Neural progenitor cell (in vitro differentiated cells): ENCODE measurements around the gene ZFAND2B.

Source experiments
- EZH2 ChIP-seq: fragments of 200-600 bp; sonication (generic); IDR thresholded peaks from 2 replicates; pipeline ENCODE4 v1.6.1; 2017; ENCODE audit warnings: antibody characterized with exemption, mild to moderate bottlenecking, moderate library complexity
- EZH2phosphoT487 ChIP-seq: fragments of 200-600 bp; sonication (generic); IDR thresholded peaks from 2 replicates; pipeline ENCODE4 v1.6.1; 2017; ENCODE audit warnings: antibody characterized with exemption
- TF ChIP-seq, protein P1 (sequence below): fragments of 200-600 bp; sonication (generic); IDR thresholded peaks from 2 replicates; pipeline ENCODE4 v1.5.1; 2017; ENCODE audit warnings: antibody characterized with exemption, mild to moderate bottlenecking

- TF ChIP-seq EZH2 (no peak), EZH2phosphoT487 (no peak)
- TF ChIP-seq, protein P1, sequence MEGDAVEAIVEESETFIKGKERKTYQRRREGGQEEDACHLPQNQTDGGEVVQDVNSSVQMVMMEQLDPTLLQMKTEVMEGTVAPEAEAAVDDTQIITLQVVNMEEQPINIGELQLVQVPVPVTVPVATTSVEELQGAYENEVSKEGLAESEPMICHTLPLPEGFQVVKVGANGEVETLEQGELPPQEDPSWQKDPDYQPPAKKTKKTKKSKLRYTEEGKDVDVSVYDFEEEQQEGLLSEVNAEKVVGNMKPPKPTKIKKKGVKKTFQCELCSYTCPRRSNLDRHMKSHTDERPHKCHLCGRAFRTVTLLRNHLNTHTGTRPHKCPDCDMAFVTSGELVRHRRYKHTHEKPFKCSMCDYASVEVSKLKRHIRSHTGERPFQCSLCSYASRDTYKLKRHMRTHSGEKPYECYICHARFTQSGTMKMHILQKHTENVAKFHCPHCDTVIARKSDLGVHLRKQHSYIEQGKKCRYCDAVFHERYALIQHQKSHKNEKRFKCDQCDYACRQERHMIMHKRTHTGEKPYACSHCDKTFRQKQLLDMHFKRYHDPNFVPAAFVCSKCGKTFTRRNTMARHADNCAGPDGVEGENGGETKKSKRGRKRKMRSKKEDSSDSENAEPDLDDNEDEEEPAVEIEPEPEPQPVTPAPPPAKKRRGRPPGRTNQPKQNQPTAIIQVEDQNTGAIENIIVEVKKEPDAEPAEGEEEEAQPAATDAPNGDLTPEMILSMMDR = no peak
Observed at GRCh38 chr2:219182331-219183150, 24.0 kb upstream of the ZFAND2B start.
